Sigmoid colon (tissue), 7 donors: Measurements from ENCODE around the gene RAMP1. TPM values are rescaled to one million over a fixed set of nuclear protein-coding genes. Genes with fewer than 3 reads are reported as not detected.
"Not testable (repeated sequence)": the region's sequence is repeated elsewhere in the genome, so short reads cannot be mapped to it uniquely, and the experiment has no call there.

Experiments used
- DNase-seq: peaks from one replicate; pipeline ENCODE4 v3.0.0-alpha.2; 2019
- H3K27ac ChIP-seq, 4 donors: fragments of 200-600 bp; sonication (generic); one replicate each; pipeline ENCODE4 v1.5.1; 2016 to 2019; ENCODE audit warnings: mild to moderate bottlenecking in 1 of 4
- H3K27me3 ChIP-seq, 3 donors: fragments of 200-600 bp; sonication (generic); one replicate each; pipeline ENCODE4 v1.5.1; 2019; ENCODE audit warnings: mild to moderate bottlenecking in 1 of 3
- H3K36me3 ChIP-seq, 4 donors: fragments of 200-600 bp; sonication (generic); one replicate each; pipeline ENCODE4 v1.5.1; 2016 to 2019
- H3K4me1 ChIP-seq, 4 donors: fragments of 200-600 bp; sonication (generic); one replicate each; pipeline ENCODE4 v1.5.1; 2017 to 2019
- H3K4me3 ChIP-seq, 4 donors: fragments of 200-600 bp; sonication (generic); one replicate each; pipeline ENCODE4 v1.5.1; 2017 to 2019; ENCODE audit warnings: mild to moderate bottlenecking in 2 of 4, moderate library complexity in 1 of 4
- H3K9me3 ChIP-seq, 4 donors: fragments of 200-600 bp in 3 of 4; sonication (generic) in 3 of 4; one replicate each; pipeline versions ENCODE4 v1.5.1 to v1.6.1; 2013 to 2019
- EP300 ChIP-seq, 4 donors: sonication (generic); formaldehyde crosslinking; IDR thresholded peaks; one replicate each; pipeline ENCODE4 v1.6.1; 2017; ENCODE audit warnings: antibody characterized with exemption in 4 of 4
- POLR2A ChIP-seq, 2 donors: fragments of 450-650 bp; IDR thresholded peaks; one replicate each; pipeline ENCODE4 v1.6.1; 2016; ENCODE audit warnings: antibody characterized with exemption in 2 of 2, mild to moderate bottlenecking in 2 of 2, moderate library complexity in 2 of 2
- POLR2AphosphoS5 ChIP-seq, 4 donors: sonication (generic); formaldehyde crosslinking; IDR thresholded peaks; one replicate each; pipeline ENCODE4 v1.6.1; 2017; ENCODE audit warnings: antibody characterized with exemption in 4 of 4
- WGBS, 2 donors: extraction: QIAGEN DNeasy Blood & Tissue Kit; methylation state at CpG; one replicate each; pipeline ENCODE4 v1.1.7; 2013; 5-methylcytosine and 5-hydroxymethylcytosine counted together
- intact Hi-C: fragments of 100-400 bp; cut with DNase I; formaldehyde crosslinking; loops from one replicate; pipeline ENCODE4 v1.15.1; 2023
- polyA plus RNA-seq, 3 donors: library from polyadenylated mRNA; stranded (reverse); fragments of 200-250 nt; gene quantifications; one replicate each; pipeline ENCODE4 v1.2.3, GENCODE V29; 2013
- total RNA-seq, 4 donors: library from RNA; depleted of rRNA; stranded (reverse); fragments of >200 nt; gene quantifications; one replicate each; pipeline ENCODE4 v1.1.0, GENCODE V29; 2016
- TF ChIP-seq, protein P1 (sequence below), 4 experiments: fragments of 450-650 bp in 3 of 4; fragments of 200-600 bp in 1 of 4; IDR thresholded peaks; one replicate each; pipeline ENCODE4 v1.5.1; 2016 to 2019; ENCODE audit warnings: antibody characterized with exemption in 4 of 4, mild to moderate bottlenecking in 3 of 4, moderate library complexity in 2 of 4
- donor health status: healthy with polysubstance abuse.
- donor health status: Bipolar disorder and iron deficiency.
- donor health status: healthy.

The RAMP1 gene
- total and polyA plus RNA-seq, 7 donors = 13.2 to 788 (median 372) TPM; not detected in 1

DNA sequence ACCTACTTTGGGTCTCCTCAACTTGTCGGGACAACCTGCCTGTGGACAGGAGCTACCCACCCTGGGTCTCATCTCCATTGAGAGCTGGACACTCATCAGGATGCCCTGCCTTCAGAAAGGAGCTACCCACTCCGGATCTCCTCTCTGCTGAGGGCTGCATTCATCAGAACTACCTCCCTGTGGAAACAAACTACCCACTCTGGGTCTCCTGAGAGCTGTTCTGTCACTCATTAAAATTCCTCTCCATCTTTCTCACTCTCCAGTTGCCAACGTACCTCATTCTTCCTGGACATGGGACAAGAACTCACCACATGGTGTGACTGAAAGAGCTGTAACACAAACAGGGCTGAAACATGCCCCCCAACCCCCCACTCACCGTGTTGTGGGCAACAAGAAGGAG lies 84.9 kb downstream of the RAMP1 start:
- no peaks in the 10 kb centered on the region for H3K27me3 ChIP-seq
- intact Hi-C loops = no loop called here
- H3K4me1 ChIP-seq = no peaks in the 10 kb centered on the region
- 83 to 87% methylated on average over 4 of the region's 4 CpGs for WGBS, 2 donors
- DNase-seq = no peak
- no peak overlapping the region for H3K4me3 ChIP-seq
- H3K36me3 ChIP-seq = no peaks in the 10 kb centered on the region
- H3K9me3 ChIP-seq = peaks cover 0 to 4% (median 0%) of the 10 kb centered on the region in 4 donors
- H3K27ac ChIP-seq = no peak overlapping the region
- TF ChIP-seq, protein P1, sequence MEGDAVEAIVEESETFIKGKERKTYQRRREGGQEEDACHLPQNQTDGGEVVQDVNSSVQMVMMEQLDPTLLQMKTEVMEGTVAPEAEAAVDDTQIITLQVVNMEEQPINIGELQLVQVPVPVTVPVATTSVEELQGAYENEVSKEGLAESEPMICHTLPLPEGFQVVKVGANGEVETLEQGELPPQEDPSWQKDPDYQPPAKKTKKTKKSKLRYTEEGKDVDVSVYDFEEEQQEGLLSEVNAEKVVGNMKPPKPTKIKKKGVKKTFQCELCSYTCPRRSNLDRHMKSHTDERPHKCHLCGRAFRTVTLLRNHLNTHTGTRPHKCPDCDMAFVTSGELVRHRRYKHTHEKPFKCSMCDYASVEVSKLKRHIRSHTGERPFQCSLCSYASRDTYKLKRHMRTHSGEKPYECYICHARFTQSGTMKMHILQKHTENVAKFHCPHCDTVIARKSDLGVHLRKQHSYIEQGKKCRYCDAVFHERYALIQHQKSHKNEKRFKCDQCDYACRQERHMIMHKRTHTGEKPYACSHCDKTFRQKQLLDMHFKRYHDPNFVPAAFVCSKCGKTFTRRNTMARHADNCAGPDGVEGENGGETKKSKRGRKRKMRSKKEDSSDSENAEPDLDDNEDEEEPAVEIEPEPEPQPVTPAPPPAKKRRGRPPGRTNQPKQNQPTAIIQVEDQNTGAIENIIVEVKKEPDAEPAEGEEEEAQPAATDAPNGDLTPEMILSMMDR (IDR thresholded peaks at IDR 0.05) = no peak
- no peak for TF ChIP-seq POLR2A (IDR thresholded peaks at IDR 0.05)
- TF ChIP-seq POLR2AphosphoS5 (IDR thresholded peaks at IDR 0.05) = no peak
- TF ChIP-seq EP300 (IDR thresholded peaks at IDR 0.05) = no peak

DNA sequence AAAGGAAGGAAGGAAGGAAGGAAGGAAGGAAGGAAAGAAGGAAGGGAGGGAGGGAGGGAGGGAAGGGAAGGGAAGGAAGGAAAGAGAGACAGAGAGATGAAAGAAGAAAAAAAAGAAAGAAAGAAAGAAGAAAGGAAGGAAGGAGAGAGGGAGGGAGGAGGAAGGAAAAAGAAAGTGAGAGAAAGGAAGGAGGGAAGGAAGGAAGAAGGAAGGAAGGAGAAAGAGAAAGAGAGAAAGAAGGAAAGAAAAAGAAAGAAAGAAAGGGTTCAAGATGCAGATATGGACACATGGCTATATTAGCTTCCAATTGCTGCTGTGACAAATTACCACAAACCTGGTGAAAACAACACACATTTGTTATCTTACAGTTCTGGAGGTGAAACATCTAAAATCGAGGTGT lies 87.0 kb downstream of the RAMP1 start:
- 60 to 62% methylated on average over 1 of the region's 1 CpG for WGBS, 2 donors

DNA sequence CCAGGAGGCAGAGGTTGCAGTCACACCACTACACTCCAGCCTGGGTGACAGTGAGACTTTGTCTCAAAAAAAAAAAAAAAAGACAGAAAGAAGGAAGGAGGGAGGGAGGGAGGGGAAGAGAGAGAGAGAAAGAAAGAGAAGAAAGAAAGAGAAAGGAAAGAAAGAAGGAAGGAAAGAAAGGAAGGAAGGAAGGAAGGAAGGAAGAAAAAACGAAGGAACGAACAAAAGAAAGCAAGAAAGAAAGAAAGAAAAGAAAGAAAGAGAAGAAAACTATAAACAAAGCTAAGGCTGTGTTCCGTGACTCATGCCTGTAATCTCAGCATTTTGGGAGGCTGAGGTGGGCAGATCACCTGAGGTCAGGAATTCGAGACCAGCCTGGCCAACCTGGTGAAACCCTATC lies 91.9 kb downstream of the RAMP1 start:
- peaks cover 9 to 31% (median 11%) of the 10 kb centered on the region in 3 donors for H3K27me3 ChIP-seq
- H3K9me3 ChIP-seq, intact Hi-C loops, H3K27ac ChIP-seq, H3K4me3 ChIP-seq, DNase-seq, H3K36me3 ChIP-seq, H3K4me1 ChIP-seq: not testable (repeated sequence)
- WGBS, 2 donors = 82 to 87% methylated on average over 4 of the region's 4 CpGs

More for the DNA sequence above, 87.0 kb downstream of the RAMP1 start:
- Histone ChIP-seq H3K36me3 (no peaks in the 10 kb centered on the region), H3K4me1 (no peaks in the 10 kb centered on the region), H3K27ac (no peak overlapping the region), H3K4me3 (no peak overlapping the region), H3K9me3 (peaks cover 0 to 4% (median 0%) of the 10 kb centered on the region in 4 donors), H3K27me3 (no peaks in the 10 kb centered on the region)
- no peak for DNase-seq
- TF ChIP-seq POLR2A (IDR thresholded peaks at IDR 0.05) (no peak), POLR2AphosphoS5 (IDR thresholded peaks at IDR 0.05) (no peak), EP300 (IDR thresholded peaks at IDR 0.05) (no peak)
- TF ChIP-seq, protein P1 (IDR thresholded peaks at IDR 0.05) = no peak
- intact Hi-C loops = no loop called here

DNA sequence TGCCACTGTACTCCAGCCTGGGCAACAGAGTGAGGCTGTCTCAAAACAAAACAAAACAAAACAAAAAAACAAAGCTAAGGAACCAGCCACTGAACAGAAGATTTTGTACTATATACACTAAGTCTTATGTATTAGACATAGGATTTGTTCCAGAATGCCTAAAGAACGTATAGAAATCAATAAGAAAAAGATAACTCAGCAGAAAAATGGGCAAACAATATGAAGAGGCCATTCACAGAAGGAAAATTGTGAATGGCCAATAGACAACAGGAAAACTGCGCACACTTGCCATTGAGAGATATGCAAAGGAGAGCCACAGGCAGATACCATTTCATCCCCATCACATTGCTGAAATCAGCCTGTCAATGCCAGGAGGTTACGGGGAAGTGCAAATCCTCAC lies 92.5 kb downstream of the RAMP1 start:
- intact Hi-C loops = no loop called here
- Histone ChIP-seq H3K4me1 (peaks cover 0 to 12% (median 10%) of the 10 kb centered on the region in 4 donors), H3K27me3 (peaks cover 10 to 35% (median 17%) of the 10 kb centered on the region in 3 donors), H3K27ac (no peak overlapping the region), H3K36me3 (no peaks in the 10 kb centered on the region), H3K9me3 (no peaks in the 10 kb centered on the region), H3K4me3 (no peak overlapping the region)
- no peak for DNase-seq
- TF ChIP-seq EP300 (IDR thresholded peaks at IDR 0.05) (no peak), POLR2A (IDR thresholded peaks at IDR 0.05) (no peak), POLR2AphosphoS5 (IDR thresholded peaks at IDR 0.05) (no peak)
- TF ChIP-seq, protein P1 (IDR thresholded peaks at IDR 0.05) = no peak
- 81 to 86% methylated on average over 3 of the region's 3 CpGs for WGBS, 2 donors

DNA sequence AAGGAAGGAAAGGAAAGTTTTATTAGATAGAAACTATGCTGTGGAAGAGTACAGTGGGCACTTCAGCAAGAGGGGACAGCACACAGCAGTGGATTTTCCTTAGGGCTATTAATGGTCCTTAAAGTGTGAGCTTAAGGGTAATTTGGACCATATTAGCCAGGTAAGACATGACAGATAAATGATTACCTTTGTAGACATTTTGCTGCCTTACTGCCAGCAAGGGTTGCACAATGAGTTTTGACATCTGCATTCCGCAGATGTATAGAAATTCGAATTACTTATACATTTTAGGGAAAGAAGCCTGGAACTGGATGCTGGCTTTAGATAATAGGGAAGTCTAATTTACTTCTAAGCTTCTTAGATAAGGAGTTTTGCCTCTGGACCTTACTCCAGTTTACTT lies 93.4 kb downstream of the RAMP1 start:
- no peak for DNase-seq

More for the DNA sequence above, 93.4 kb downstream of the RAMP1 start:
- WGBS, 2 donors = 88 to 91% methylated on average over 2 of the region's 2 CpGs
- H3K27ac ChIP-seq = no peak overlapping the region
- H3K36me3 ChIP-seq = no peaks in the 10 kb centered on the region
- H3K27me3 ChIP-seq = peaks cover 10 to 35% (median 23%) of the 10 kb centered on the region in 3 donors
- no peak overlapping the region for H3K4me3 ChIP-seq
- TF ChIP-seq POLR2A (IDR thresholded peaks at IDR 0.05) (no peak), EP300 (IDR thresholded peaks at IDR 0.05) (no peak), POLR2AphosphoS5 (IDR thresholded peaks at IDR 0.05) (no peak)
- TF ChIP-seq, protein P1 (IDR thresholded peaks at IDR 0.05) = no peak
- peaks cover 0 to 12% (median 10%) of the 10 kb centered on the region in 4 donors for H3K4me1 ChIP-seq
- no peaks in the 10 kb centered on the region for H3K9me3 ChIP-seq
- intact Hi-C loops = no loop called here
